SK-MEL-5 (cell line): ENCODE results near the gene AHDC1. TPM values are rescaled to one million over a fixed set of nuclear protein-coding genes. Genes with fewer than 3 reads are reported as not detected.
"Not testable (repeated sequence)": the region's sequence is repeated elsewhere in the genome, so short reads cannot be mapped to it uniquely, and the experiment has no call there.

Source experiments
- DNase-seq: peaks from one replicate; pipeline ENCODE4 v3.0.0-alpha.2; 2016; ENCODE audit warnings: low read depth, low spot score
- in situ Hi-C: cut with HindIII; loops from 2 replicates; pipeline ENCODE4 v1.10.0; 2016; ENCODE audit warnings: low sequenced_read_pairs, high pct_unique_total_duplicates, low pct_unique_long_range_greater_than_20kb
- polyA plus RNA-seq, 2 experiments: library from polyadenylated mRNA; depleted of rRNA; stranded (reverse); fragments of >200 nt; gene quantifications; 2 replicates each; pipeline ENCODE4 v1.2.3, GENCODE V29; 2015
- total RNA-seq: library from RNA; depleted of rRNA; stranded (reverse); fragments of >200 nt; shearing (Covaris generic); gene quantifications from 2 replicates; pipeline ENCODE4 v1.2.3, GENCODE V29; 2014; rRNA removed

The AHDC1 gene
- 4.4 TPM in 2 replicates for total RNA-seq
- polyA plus RNA-seq (2015; cell fraction: cytosol; rRNA removed) = 6.9 and 15.0 TPM in 2 replicates
- polyA plus RNA-seq (2015; cell fraction: nucleus; rRNA removed) = 5.4 and 7.7 TPM in 2 replicates

- peak; percentile 79 for DNase-seq
- in situ Hi-C loops = no loop called here
Observed at GRCh38 chr1:27603681-27604578, at the start of gene AHDC1. AHDC1 (minus strand) TSS chr1:27604144; CDS start chr1:27552115, 52,029 bp downstream.

- in situ Hi-C loops = no loop called here
- no peak for DNase-seq
Observed at GRCh38 chr1:27652111-27652864, 48.3 kb upstream of the AHDC1 start.

GRCh38 chr1:27650539-27651175 is 46.7 kb upstream of the AHDC1 start:
- in situ Hi-C loops = no loop called here
- DNase-seq = peak; percentile 97

GRCh38 chr1:27650171-27650538 is 46.2 kb upstream of the AHDC1 start:
- no peak for DNase-seq
- in situ Hi-C loops = no loop called here

- DNase-seq = no peak
- in situ Hi-C loops = no loop called here
Observed at GRCh38 chr1:27649306-27649635, 45.3 kb upstream of the AHDC1 start.

- DNase-seq = no peak
- in situ Hi-C loops = no loop called here
Observed at GRCh38 chr1:27648602-27649305, 44.8 kb upstream of the AHDC1 start.

GRCh38 chr1:27647328-27647727 is 43.4 kb upstream of the AHDC1 start:
- in situ Hi-C loops = no loop called here
- DNase-seq = no peak

GRCh38 chr1:27646676-27647075 is 42.7 kb upstream of the AHDC1 start:
- in situ Hi-C loops = no loop called here
- no peak for DNase-seq

- no peak for DNase-seq
- in situ Hi-C loops = no loop called here
Observed at GRCh38 chr1:27645071-27645415, 41.1 kb upstream of the AHDC1 start.

GRCh38 chr1:27644369-27645070 is 40.6 kb upstream of the AHDC1 start:
- DNase-seq = no peak
- in situ Hi-C loops = no loop called here

GRCh38 chr1:27643600-27644368 is 39.8 kb upstream of the AHDC1 start:
- DNase-seq = peak; percentile 77
- in situ Hi-C loops = no loop called here

GRCh38 chr1:27640514-27640913 is 36.6 kb upstream of the AHDC1 start:
- in situ Hi-C loops, DNase-seq: not testable (repeated sequence)

GRCh38 chr1:27638805-27639204 is 34.9 kb upstream of the AHDC1 start:
- DNase-seq = no peak
- in situ Hi-C loops = no loop called here

GRCh38 chr1:27638047-27638734 is 34.2 kb upstream of the AHDC1 start:
- DNase-seq = no peak
- in situ Hi-C loops = no loop called here

GRCh38 chr1:27635396-27636142 is 31.6 kb upstream of the AHDC1 start:
- in situ Hi-C loops = no loop called here
- DNase-seq = no peak
